K562 (cell line): Measurements from ENCODE around the gene GOT1. TPM values are rescaled to one million over a fixed set of nuclear protein-coding genes. Genes with fewer than 3 reads are reported as not detected.

Source experiments
- ATAC-seq: fragments of 200-7000 bp; cut with Tn5 transposase; 3 replicates; pipeline ENCODE4 v1.9.1; 2020; ENCODE audit warnings: moderate library complexity
- BruUV-seq: library from RNA; stranded (reverse); fragments of 400-500 nt; replicated peaks from 2 replicates; lab custom pipeline; 2021; lab: Mats Ljungman, UMichigan
- CTCF ChIA-PET: fragments of 300-600 bp; formaldehyde crosslinking; extraction: SDS; loops from one replicate; lab custom pipeline; 2021; ENCODE audit warnings: low intra/inter-chr PET ratio; lab: Yijun Ruan, JAX
- POLR2A ChIA-PET: fragments of 300-600, 350-650 bp; sonication (Branson Sonifier 250); formaldehyde crosslinking; extraction: SDS; loops from one replicate; lab custom pipeline; 2021; ENCODE audit warnings: antibody characterized with exemption, inconsistent platforms; lab: Yijun Ruan, JAX
- DNase-seq, 4 experiments: peaks; one replicate each; pipeline versions ENCODE4 v3.0.0 to v3.0.0-alpha.2; 2011 to 2018; ENCODE audit warnings: low spot score in 3 of 4, mixed read lengths in 3 of 4; ENCODE audit errors: extremely low read depth in 1 of 4
- FAIRE-seq: peaks from 2 replicates; lab custom pipeline; 2011; peaks lifted over from hg19 to GRCh38; lab: Jason Lieb, UNC
- H2AFZ ChIP-seq: 2 replicates; pipeline ENCODE4 v1.6.0; 2011; ENCODE audit warnings: low read depth, low read length, control low read depth, inconsistent platforms
- H3K27ac ChIP-seq: fragments of 200-600 bp; 3 replicates; pipeline ENCODE4 v1.8.0; 2011; ENCODE audit warnings: low read depth, mild to moderate bottlenecking, control low read depth, inconsistent platforms, low read length, moderate library complexity, mixed read lengths; ENCODE audit errors: extremely low read depth
- H3K27me3 ChIP-seq, 2 experiments: fragments of 300-600 bp in 1 of 2; 2 replicates in 1 of 2; 3 replicates in 1 of 2; pipeline versions ENCODE4 v1.6.0 to v1.8.0; 2011; ENCODE audit warnings: inconsistent platforms in 2 of 2, low read length in 2 of 2, mild to moderate bottlenecking in 1 of 2, mixed read lengths in 1 of 2, moderate library complexity in 1 of 2; ENCODE audit not compliant: control insufficient read depth in 2 of 2, insufficient read depth in 2 of 2
- H3K36me3 ChIP-seq: fragments of 300-600 bp; 3 replicates; pipeline ENCODE4 v1.8.0; 2011; ENCODE audit warnings: mild to moderate bottlenecking, low read length, inconsistent platforms; ENCODE audit not compliant: control insufficient read depth, insufficient read depth
- H3K4me1 ChIP-seq, 2 experiments: fragments of 200-600 bp in 1 of 2; replicated peaks in 1 of 2; 2 replicates in 1 of 2; 3 replicates in 1 of 2; pipeline versions ENCODE4 v1.5.1 to v1.8.0; 2011; ENCODE audit warnings: inconsistent platforms in 2 of 2, low read length in 2 of 2, mild to moderate bottlenecking in 1 of 2, mixed read lengths in 1 of 2, moderate library complexity in 1 of 2; ENCODE audit not compliant: control insufficient read depth in 2 of 2, insufficient read depth in 2 of 2
- H3K4me2 ChIP-seq: 2 replicates; pipeline ENCODE4 v1.6.1; 2011; ENCODE audit warnings: low read length, control low read depth, inconsistent platforms, mixed read lengths; ENCODE audit not compliant: insufficient read depth
- H3K4me3 ChIP-seq: fragments of 200-600 bp; sonication (generic), shearing (Covaris generic); 2 replicates; pipeline ENCODE4 v1.5.1; 2016; ENCODE audit warnings: control low read depth, inconsistent platforms
- H3K79me2 ChIP-seq: fragments of 200-600 bp; 3 replicates; pipeline ENCODE4 v1.8.0; 2011; ENCODE audit warnings: low read length, inconsistent platforms; ENCODE audit not compliant: control insufficient read depth, insufficient read depth
- H3K9ac ChIP-seq, 2 experiments: 2 replicates each; pipeline versions ENCODE4 v1.6.0 to v1.6.1; 2011; ENCODE audit warnings: low read depth in 2 of 2, low read length in 2 of 2, control low read depth in 1 of 2, inconsistent platforms in 1 of 2, mild to moderate bottlenecking in 1 of 2, mixed read lengths in 1 of 2; ENCODE audit not compliant: insufficient read depth in 1 of 2
- H3K9me1 ChIP-seq: one replicate; pipeline ENCODE4 v1.6.0; 2011; ENCODE audit warnings: inconsistent platforms, mild to moderate bottlenecking, low read length, moderate library complexity; ENCODE audit not compliant: control insufficient read depth, insufficient read depth
- H3K9me3 ChIP-seq: replicated peaks from 2 replicates; pipeline ENCODE4 v1.5.1; 2011; ENCODE audit warnings: low read depth, low read length, inconsistent platforms; ENCODE audit not compliant: control insufficient read depth, insufficient read depth
- H4K20me1 ChIP-seq: replicated peaks from 2 replicates; pipeline ENCODE4 v1.6.1; 2011; ENCODE audit warnings: low read length, inconsistent platforms, mixed read lengths; ENCODE audit not compliant: control insufficient read depth, insufficient read depth
- BCL6 ChIP-seq: fragments of 250-450 bp; sonication (Bioruptor Pico); IDR thresholded peaks from 2 replicates; pipeline ENCODE4 v1.4.0; 2020
- DMBX1 ChIP-seq: fragments of 250-450 bp; sonication (Bioruptor Pico); IDR thresholded peaks from 2 replicates; pipeline ENCODE4 v1.8.0; 2022; ENCODE audit warnings: inconsistent platforms, mild to moderate bottlenecking, moderate library complexity, borderline replicate concordance
- DPF2 ChIP-seq: fragments of 450-650 bp; IDR thresholded peaks from 2 replicates; pipeline ENCODE4 v1.6.1; 2016
- FOXP1 ChIP-seq: sonication (generic); formaldehyde crosslinking; IDR thresholded peaks from 2 replicates; pipeline ENCODE4 v1.8.0; 2022; ENCODE audit warnings: mild to moderate bottlenecking, missing genetic modification reagents
- POU5F1 ChIP-seq: fragments of 150-350 bp; IDR thresholded peaks from 2 replicates; pipeline ENCODE4 v1.6.1; 2014; ENCODE audit warnings: borderline replicate concordance, low read length, low read depth, mild to moderate bottlenecking; ENCODE audit not compliant: partially characterized antibody
- RNF2 ChIP-seq: sonication (generic); IDR thresholded peaks from 2 replicates; pipeline ENCODE4 v1.6.1; 2016
- STAG1 ChIP-seq: sonication (generic); formaldehyde crosslinking; IDR thresholded peaks from 2 replicates; pipeline ENCODE4 v1.5.0; 2020; ENCODE audit warnings: missing genetic modification reagents, borderline replicate concordance
- ZNF699 ChIP-seq: fragments of 250-450 bp; sonication (Bioruptor Pico); IDR thresholded peaks from 2 replicates; pipeline ENCODE4 v1.8.0; 2021; ENCODE audit warnings: mild to moderate bottlenecking, moderate library complexity; ENCODE audit not compliant: insufficient replicate concordance
- WGBS: fragments of 100-300 bp; shearing (Covaris generic); methylation state at CpG from one replicate; pipeline ENCODE4 v1.1.6; 2016; ENCODE audit warnings: low coverage, mixed read lengths; ENCODE audit not compliant: insufficient coverage; ENCODE audit errors: missing lambda C conversion rate; 5-methylcytosine and 5-hydroxymethylcytosine counted together
- in situ Hi-C: fragments of 300-500 bp; cut with MboI; formaldehyde crosslinking; loops from 4 replicates; pipeline ENCODE4 v1.15.0; 2018; ENCODE audit warnings: inconsistent platforms, mixed read lengths
- intact Hi-C: fragments of 100-400 bp; cut with micrococcal nuclease; formaldehyde crosslinking; loops from 2 replicates; pipeline ENCODE4 v1.14.2; 2022
- polyA plus RNA-seq, 8 experiments: library from polyadenylated mRNA; depleted of rRNA in 4 of 8; stranded (reverse) in 5 of 8; unstranded in 3 of 8; fragments of >200 nt; fragmentation: Nextera tagmentation in 2 of 8; fragmentation: Illumina TruSeq in 1 of 8; extraction: Ambion mirVana in 2 of 8; extraction: Trizol in 1 of 8; gene quantifications; 2 replicates each; pipeline versions ENCODE4 v1.2.1 to v1.2.3, GENCODE V29; 2011 to 2014; ENCODE audit warnings: inconsistent platforms in 1 of 8, missing spikeins in 1 of 8
- total RNA-seq, 7 experiments: library from RNA; depleted of rRNA in 6 of 7; stranded (reverse); fragments of >200 nt in 6 of 7; fragmentation: Illumina TruSeq in 2 of 7; extraction: Trizol in 2 of 7; gene quantifications; 2 replicates each; pipeline versions ENCODE4 v1.2.1 to v1.2.3, GENCODE V29; 2011 to 2021; ENCODE audit warnings: low replicate concordance in 1 of 7
- TF ChIP-seq, protein P1 (sequence below): sonication (generic); formaldehyde crosslinking; IDR thresholded peaks from 2 replicates; pipeline ENCODE4 v1.8.0; 2023; ENCODE audit warnings: mild to moderate bottlenecking, missing genetic modification reagents
- TF ChIP-seq, protein P2 (sequence below), 2 experiments: fragments of 450-650 bp; formaldehyde crosslinking in 1 of 2; IDR thresholded peaks; 2 replicates each; pipeline versions ENCODE4 v1.4.0 to v1.6.1; 2014 to 2020; ENCODE audit warnings: mild to moderate bottlenecking in 2 of 2, borderline replicate concordance in 1 of 2, low read depth in 1 of 2
- TF ChIP-seq, protein P3 (sequence below): fragments of 450-650 bp; conservative IDR thresholded peaks from 2 replicates; pipeline ENCODE4 v1.6.1; 2016; ENCODE audit warnings: missing genetic modification characterization, low read depth, mild to moderate bottlenecking, control low read depth, missing compliant biosample characterization

GOT1 gene
- total and polyA plus RNA-seq, 9 of the 15 experiments (the other 6 are each of a cell fraction or from before 2014, with no cell fraction given) = 55.7 to 166 (median 75.4) TPM

DNA sequence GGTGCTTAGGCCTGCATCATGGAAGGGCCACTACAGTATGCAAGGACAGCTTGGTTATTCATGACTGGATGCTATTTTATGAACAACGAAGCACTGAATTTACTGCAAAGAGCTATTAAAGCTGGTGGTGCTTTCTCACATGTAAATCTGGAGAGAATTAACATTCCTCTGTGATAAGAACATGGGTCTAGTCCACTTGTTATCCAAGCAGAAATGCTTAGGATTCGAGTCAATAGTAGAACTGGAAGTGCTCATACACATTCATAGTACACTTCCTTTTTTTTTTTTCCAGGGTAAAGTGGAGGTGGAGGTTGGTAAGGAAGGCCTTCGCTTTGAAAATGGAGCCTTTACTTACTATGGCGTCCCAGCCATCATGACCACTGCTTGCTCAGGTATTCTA is 66.3 kb downstream of the GOT1 start:
- no peak overlapping the region for H3K27ac ChIP-seq
- no peaks in the 10 kb centered on the region for H3K36me3 ChIP-seq
- no peak for FAIRE-seq
- in situ Hi-C loops = no loop called here
- H3K9me3 ChIP-seq = no peaks in the 10 kb centered on the region
- no peaks in the 10 kb centered on the region for H3K79me2 ChIP-seq
- DNase-seq = no peak
- H2AFZ ChIP-seq = no peak overlapping the region
- no peaks in the 10 kb centered on the region for H3K4me1 ChIP-seq
- H4K20me1 ChIP-seq = no peaks in the 10 kb centered on the region
- no peak overlapping the region for H3K4me3 ChIP-seq
- no peaks in the 10 kb centered on the region for H3K9me1 ChIP-seq
- H3K4me2 ChIP-seq = no peak overlapping the region
- WGBS = 0% methylated on average over 3 of the region's 4 CpGs
- ChIA-PET CTCF (no interaction called here), POLR2A (no interaction called here)
- H3K9ac ChIP-seq = no peak overlapping the region
- no peak for ATAC-seq
- no TSS peak for BruUV-seq
- intact Hi-C loops = no loop called here
- peaks cover 0 to 18% of the 10 kb centered on the region in 2 experiments; a peak in 2 of 5 replicates for H3K27me3 ChIP-seq
- TF ChIP-seq, protein P1, sequence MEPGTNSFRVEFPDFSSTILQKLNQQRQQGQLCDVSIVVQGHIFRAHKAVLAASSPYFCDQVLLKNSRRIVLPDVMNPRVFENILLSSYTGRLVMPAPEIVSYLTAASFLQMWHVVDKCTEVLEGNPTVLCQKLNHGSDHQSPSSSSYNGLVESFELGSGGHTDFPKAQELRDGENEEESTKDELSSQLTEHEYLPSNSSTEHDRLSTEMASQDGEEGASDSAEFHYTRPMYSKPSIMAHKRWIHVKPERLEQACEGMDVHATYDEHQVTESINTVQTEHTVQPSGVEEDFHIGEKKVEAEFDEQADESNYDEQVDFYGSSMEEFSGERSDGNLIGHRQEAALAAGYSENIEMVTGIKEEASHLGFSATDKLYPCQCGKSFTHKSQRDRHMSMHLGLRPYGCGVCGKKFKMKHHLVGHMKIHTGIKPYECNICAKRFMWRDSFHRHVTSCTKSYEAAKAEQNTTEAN (CRISPR knock-in tag) = no peak
- TF ChIP-seq BCL6 (CRISPR knock-in tag) (no peak), DPF2 (no peak), STAG1 (CRISPR knock-in tag) (no peak), RNF2 (no peak), ZNF699 (CRISPR knock-in tag) (no peak), POU5F1 (no peak), FOXP1 (CRISPR knock-in tag) (no peak), DMBX1 (CRISPR knock-in tag) (no peak)
- TF ChIP-seq, protein P2, sequence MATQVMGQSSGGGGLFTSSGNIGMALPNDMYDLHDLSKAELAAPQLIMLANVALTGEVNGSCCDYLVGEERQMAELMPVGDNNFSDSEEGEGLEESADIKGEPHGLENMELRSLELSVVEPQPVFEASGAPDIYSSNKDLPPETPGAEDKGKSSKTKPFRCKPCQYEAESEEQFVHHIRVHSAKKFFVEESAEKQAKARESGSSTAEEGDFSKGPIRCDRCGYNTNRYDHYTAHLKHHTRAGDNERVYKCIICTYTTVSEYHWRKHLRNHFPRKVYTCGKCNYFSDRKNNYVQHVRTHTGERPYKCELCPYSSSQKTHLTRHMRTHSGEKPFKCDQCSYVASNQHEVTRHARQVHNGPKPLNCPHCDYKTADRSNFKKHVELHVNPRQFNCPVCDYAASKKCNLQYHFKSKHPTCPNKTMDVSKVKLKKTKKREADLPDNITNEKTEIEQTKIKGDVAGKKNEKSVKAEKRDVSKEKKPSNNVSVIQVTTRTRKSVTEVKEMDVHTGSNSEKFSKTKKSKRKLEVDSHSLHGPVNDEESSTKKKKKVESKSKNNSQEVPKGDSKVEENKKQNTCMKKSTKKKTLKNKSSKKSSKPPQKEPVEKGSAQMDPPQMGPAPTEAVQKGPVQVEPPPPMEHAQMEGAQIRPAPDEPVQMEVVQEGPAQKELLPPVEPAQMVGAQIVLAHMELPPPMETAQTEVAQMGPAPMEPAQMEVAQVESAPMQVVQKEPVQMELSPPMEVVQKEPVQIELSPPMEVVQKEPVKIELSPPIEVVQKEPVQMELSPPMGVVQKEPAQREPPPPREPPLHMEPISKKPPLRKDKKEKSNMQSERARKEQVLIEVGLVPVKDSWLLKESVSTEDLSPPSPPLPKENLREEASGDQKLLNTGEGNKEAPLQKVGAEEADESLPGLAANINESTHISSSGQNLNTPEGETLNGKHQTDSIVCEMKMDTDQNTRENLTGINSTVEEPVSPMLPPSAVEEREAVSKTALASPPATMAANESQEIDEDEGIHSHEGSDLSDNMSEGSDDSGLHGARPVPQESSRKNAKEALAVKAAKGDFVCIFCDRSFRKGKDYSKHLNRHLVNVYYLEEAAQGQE (IDR thresholded peaks at IDR 0.05; ENCODE audit: borderline replicate concordance) = no peak
- TF ChIP-seq, protein P2 (CRISPR knock-in tag; IDR thresholded peaks at IDR 0.05; ENCODE audit: low read depth) = no peak
- TF ChIP-seq, protein P3, sequence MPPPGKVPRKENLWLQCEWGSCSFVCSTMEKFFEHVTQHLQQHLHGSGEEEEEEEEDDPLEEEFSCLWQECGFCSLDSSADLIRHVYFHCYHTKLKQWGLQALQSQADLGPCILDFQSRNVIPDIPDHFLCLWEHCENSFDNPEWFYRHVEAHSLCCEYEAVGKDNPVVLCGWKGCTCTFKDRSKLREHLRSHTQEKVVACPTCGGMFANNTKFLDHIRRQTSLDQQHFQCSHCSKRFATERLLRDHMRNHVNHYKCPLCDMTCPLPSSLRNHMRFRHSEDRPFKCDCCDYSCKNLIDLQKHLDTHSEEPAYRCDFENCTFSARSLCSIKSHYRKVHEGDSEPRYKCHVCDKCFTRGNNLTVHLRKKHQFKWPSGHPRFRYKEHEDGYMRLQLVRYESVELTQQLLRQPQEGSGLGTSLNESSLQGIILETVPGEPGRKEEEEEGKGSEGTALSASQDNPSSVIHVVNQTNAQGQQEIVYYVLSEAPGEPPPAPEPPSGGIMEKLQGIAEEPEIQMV (tag) = no peak
